HG02610 (cell line): ENCODE data around the gene CTU2.

Experiments used
- ATAC-seq: cut with Tn5 transposase; IDR thresholded peaks from one replicate; pipeline ENCODE4 v1.9.1; 2021; ENCODE audit warnings: mild to moderate bottlenecking, moderate library complexity; ENCODE audit not compliant: unreplicated experiment

Gene CTU2

GRCh38 chr16:88681084-88681680, 25.1 kb upstream of the CTU2 start:
- ATAC-seq: no peak

- ATAC-seq: peak; percentile 72
Observed at GRCh38 chr16:88681709-88682451, 24.4 kb upstream of the CTU2 start.

GRCh38 chr16:88684569-88685155, 21.6 kb upstream of the CTU2 start:
- no peak for ATAC-seq

GRCh38 chr16:88685156-88686061, 20.9 kb upstream of the CTU2 start:
- ATAC-seq: no peak

GRCh38 chr16:88686062-88686438, 20.3 kb upstream of the CTU2 start:
- ATAC-seq: peak; percentile 12

DNA sequence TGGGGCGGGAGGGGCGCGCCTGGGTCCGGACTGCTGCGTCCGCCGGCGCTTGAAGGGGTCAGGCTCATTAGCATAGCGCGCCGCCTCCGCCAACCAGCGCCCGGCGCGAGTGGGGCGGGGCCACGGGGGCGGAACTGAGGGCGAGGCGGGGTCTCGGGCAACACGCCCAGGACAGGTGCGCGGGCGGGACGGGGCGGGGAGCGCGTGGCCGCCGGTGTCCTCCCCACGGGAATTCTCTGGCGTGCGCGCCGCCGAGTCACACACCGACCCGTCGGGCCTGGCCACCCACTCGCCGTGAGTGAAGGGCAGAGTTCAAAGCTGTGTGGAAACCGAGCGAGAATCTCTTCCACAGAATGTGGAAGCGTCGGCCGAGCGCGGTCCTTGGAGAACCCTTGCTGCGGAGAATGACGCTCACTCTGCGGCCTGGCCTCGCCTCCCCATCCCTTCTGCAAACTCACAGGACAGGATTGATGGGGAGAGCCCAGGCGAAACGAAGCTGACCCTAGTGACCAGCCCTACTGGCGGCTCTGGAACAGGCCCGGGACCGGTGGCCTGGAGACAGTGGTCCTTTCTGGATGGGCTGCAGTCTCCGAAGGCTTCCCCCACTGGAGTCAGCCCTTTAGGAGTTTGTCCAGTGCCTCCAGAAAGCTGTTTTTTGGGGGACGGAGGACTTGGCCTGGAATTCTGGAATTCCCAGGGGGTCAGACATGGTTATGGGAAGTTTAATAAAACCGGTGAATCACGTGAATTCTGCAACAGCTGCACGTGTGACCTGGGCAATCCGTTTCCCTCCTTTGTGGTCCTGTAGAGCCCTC, 19.7 kb upstream of the CTU2 start, which contains the start of gene SNAI3:
Gene SNAI3 (minus strand): TSS at position 69 of the 815 bp plus-strand sequence. CDS start 101 bp downstream, outside the sequence.
- peak; percentile 68 for ATAC-seq

DNA sequence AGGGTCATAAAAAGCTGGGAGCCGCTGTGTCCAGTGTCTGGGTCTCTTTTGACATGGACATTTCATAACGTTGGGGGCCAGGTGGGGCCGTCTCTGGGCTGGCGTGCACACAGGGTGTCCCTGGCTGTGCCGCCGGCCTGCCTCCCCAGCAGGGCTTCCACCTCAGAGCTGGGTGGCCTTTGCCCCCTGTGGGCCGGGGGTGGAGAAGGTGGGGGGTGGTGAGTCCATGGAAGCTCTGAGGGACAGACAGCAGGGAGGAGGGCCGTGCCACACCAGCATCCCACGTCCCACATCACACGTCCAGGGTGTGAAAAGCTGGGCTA, 19.1 kb upstream of the CTU2 start:
- no peak for ATAC-seq

- no peak for ATAC-seq
Observed at GRCh38 chr16:88687676-88688012, 18.7 kb upstream of the CTU2 start.

DNA sequence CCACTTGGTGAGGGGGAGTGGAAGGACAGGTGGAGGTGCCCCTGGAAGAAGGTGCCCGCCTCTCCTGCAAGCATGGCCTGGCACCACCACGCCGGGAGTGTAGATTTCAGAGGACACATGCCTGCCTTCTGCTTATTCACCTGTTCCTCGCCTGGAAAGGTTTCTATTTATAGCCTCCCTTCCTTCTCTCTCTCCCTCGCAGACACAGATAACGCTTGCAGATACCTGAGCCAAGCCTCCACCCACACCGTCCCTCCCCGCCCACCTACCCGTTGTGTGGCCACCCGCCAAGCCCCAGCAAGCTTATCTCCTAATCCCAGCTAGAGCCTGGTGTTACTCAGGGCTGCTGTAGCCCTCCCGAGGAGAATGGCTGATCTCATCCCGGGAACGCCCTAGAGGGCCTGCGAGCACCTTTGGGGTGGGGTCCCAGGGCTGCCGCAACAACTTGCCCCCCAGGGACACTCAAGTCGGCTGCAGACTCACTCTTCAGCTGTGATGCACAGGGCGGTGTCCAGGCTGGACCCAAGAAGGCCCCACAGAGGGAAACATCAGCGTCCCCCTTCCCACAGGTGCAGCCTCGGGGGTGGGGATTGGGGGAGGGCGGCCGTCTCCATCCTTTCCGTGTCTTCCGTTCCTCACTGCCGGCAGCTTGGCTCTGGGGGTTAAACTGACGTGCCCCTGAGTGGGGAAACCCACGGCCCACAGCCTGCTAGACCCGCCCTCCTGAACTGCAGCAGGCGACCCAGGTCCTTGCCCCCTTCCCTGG, 18.1 kb upstream of the CTU2 start:
- ATAC-seq: no peak

DNA sequence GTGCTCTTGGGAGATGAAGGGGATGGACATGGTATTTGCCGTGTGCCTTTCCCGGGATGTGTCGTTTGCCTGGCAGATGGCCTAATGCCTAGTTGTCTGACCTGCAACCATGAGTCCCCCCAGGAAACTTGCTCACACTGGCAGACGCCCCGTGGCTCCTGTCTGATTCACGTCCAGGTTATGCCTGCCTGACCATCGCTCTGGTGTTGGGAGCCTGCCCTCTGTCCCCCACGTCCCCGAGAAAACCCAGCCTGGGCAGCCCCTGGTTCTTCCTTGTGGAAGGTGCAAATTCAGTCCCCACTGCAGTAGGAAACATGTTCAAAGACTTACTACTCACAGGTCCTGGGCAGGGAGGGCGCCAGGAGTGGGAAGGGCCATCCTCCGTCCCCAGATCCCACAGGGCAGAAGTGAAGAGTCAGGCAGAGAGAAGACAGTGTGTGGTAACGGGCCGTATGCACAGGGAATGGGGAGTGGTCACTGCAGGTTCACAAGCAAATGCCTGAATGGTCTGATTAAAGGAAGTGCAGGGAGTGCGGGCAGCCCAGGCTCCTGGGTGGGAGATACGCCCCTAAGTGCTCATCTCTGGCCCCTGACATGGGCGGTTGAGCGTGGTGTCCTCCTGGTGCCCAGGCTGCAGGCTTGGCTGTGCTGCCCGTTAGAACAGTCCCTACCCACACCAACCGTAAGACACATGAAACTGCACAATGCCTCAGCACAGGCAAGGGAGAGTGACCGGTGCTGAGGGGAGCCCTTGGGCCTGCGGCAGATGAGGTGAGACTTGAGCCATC, 15.8 kb upstream of the CTU2 start:
- no peak for ATAC-seq

GRCh38 chr16:88691129-88691813, 15.0 kb upstream of the CTU2 start:
- no peak for ATAC-seq

DNA sequence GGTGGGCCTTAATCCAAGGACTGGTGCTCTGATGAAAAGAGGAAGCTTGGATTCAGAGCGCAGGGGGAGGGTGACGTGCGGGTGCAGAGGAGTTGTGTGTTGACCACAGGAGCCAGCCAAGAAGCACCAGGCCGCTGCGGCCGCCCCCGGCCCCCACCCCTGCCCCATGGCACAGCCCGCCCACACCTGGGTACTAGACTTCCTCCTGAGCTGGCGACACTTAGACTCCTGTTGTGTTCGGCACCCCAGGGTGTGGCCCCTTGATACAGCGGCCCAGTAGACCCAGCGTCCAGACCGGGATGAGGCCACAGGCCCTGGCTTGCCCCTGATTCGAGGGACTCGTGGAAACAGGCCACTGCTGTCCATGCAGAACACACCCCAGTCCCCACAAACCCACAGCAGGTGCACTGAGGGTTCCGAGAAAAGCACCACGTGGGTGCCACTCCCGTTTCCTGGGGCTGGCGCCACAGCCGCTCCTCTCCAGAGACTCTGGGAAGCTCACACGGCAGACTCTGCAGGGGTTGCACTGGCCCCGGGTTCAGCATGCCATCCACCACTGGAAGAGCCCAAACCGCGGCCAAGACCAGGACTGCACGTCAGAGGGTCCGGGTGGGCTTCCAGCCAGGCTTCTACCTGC, 14.3 kb upstream of the CTU2 start:
- ATAC-seq: no peak

DNA sequence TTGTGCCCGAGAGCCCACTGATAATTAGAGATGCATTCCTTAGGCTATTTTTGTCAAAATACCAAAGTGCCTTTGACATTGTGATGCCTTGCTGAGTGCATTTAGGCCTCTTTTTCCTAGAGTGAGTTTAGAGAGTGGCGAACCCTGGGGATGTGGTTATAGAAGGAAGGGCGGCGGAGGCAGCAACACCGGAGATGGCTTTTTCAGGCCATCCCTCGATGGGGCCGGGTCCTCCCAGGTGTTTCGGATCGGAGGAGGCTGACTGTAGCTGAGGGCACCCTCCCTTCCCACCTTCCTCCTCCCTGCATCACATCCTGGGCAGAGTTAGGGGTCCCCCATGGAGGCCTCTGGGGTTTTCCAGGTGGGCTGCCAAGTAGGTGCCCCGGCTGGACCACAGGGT, 13.4 kb upstream of the CTU2 start:
- no peak for ATAC-seq

GRCh38 chr16:88693420-88694177, 12.7 kb upstream of the CTU2 start:
- ATAC-seq: no peak

GRCh38 chr16:88694221-88695087, 11.8 kb upstream of the CTU2 start:
- ATAC-seq: no peak

- no peak for ATAC-seq
Observed at GRCh38 chr16:88695218-88695617, 11.1 kb upstream of the CTU2 start.
